GM18861 (cell line): ENCODE measurements around the gene MMP3.
A peak's percentile ranks its signal among the peaks of the same experiment; 100 is the strongest.

ENCODE experiments used
- ATAC-seq: cut with Tn5 transposase; IDR thresholded peaks from one replicate; pipeline ENCODE4 v1.9.1; 2021; ENCODE audit not compliant: unreplicated experiment

The MMP3 gene

DNA sequence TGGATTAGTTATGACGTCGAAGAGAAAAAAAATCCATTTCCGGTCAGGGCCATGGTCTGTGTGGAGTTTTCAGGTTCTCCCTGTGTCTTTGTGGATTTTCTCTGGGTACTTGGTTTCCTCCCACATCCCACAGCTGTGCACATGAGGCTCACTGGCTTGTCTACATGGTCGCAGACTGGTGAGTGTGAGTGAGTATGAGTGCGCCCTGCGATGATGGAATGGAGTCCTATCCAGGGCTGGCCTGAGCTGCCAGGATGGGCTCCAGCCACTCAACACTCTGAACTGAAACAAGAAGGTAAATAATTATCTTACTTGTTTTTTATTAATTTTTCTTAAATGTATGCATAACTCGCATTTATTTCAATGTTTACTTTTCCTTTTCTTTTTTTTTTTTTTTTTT, 10.8 kb downstream of the MMP3 start:
- ATAC-seq, result no peak

DNA sequence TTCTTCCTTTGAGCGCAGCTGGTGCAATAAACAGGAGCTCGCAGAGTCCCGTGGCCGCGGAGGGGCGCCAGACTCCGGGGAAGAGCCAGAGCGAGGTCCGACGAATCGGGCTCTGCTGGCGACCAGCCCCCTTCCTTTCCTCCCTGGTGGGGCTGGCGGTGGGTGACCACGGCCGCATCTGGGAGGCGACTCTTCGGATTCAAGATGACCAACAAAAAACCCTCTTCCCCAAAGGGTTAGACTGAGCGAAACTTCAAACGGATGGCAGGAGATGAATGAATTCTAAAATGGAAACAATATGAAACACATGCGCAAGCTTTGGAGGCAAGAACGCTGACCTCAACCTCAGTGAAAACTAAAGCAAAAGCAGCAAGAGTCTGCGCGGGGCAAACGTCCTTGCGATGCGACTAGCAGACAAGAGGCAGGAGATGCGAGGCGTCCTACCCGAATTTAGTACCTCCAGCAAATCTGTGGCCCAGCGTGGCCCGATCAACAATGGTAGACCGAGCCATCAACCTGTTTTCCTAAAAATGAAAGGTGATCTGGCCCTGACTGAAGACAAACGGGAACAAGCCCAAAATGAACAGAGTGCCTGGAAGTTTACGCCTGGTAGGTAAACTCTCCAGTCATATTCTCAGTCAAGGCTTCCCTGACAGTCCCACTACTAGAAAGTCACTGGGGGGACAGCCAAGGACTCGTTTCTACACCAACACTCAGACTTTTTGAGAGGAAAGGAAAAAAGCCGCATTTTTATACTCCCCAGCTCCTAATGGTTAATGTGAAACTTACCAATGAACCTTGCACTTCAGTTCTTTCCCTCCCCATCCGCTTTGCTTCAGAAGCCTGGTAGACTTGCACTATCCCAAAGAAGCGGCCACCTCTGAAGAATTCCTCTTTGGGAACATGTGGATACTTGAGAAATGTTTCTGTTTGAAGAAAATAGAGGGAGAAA, 11.6 kb downstream of the MMP3 start:
- no peak for ATAC-seq

DNA sequence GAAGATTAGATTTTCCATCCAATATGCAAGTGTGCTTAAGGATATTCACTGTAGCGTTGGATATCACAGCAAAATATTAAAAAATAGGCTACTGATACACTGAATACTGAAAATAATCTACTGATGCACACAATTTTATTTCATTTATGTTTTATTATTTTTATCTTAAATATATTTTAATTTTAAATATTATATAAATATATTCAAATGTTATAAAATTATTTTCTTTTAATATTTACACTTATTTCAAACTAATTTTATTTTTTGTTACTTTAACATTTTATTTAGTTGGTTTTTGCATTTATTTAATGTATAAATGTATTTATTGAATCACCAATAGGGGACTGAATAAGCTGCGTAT, 12.3 kb downstream of the MMP3 start:
- ATAC-seq, result no peak

DNA sequence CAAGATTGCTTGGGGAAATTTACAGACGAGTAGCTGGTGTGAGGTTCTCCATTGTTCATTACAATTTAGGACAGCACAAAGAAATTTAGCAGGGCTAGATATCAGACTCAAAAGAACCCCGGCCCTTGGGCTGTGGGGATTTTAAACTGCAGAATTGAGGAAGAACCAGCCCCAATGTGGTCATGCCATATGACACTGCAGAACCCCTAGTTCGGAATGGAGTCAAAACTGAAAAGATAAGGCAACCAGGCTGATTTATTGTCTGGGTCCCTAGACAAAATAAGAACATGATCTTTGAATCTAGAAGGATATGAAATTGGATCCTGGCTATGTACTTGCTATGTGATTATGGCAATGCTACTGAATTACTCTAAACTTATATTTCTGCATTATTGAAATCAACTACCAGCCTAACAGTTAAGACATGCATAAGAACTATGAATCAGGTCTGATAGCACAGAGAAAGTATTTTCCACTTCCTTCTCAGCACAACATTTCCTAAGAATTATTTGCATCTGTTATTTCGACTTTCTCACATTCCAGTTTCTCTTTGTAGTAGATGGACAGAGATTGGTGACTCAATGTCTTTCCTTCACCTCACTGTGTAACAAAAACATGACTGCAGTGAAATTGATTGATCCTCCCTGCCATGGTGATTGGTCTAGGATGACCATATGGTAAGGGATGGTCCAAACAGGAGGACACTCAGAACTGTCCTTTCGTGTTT, 13.2 kb downstream of the MMP3 start:
- ATAC-seq, result no peak

DNA sequence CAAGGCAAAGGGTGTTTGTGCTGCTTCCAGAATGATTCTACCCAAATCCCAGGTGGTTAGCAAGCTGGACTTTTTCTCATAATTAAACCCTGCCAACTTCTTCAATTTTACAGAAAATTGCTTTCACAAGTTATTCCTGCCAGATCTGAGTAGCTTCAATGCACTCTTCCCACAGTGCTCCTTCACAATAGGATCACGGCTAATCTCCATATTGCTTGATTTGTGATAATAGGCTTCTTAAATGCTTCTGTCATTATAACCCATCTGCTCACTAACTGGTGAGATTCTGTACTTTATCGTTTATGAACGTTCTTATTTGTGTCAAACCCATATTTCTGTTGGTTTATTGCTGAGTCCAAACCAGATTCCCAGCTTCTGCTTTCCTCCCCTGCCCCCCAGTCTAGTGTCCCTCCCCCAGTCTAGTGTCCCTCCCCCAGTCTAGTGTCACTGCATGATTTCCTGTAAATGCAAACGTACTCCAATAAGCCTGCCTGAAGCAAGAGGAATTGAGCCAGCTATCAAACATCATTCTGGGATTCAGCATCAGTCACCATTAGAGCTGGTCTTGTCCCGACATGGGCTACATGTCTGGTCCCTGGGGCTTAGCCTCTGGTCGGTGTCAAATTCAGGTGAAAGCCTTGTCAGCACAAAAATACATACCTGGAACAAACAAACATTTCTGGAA, 14.0 kb downstream of the MMP3 start:
- no peak for ATAC-seq

DNA sequence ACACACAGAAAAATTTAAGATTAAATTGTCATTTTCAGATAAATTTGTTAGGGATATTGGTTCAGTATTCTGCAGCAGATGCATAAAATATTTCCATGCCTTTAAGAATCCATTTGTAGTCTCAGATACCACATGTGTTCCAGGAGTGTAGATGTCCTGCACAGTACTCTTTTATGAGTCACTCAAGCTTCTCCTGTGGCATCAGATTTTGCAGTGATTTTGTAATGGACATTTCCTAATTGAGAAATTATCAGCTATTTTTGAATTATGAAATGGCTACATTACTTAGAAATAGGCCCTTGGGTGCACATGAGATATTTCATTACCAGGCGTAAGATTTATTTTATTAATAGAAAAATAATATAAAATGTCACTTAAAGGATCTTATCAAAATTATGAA, 18.9 kb downstream of the MMP3 start:
- ATAC-seq, result no peak

DNA sequence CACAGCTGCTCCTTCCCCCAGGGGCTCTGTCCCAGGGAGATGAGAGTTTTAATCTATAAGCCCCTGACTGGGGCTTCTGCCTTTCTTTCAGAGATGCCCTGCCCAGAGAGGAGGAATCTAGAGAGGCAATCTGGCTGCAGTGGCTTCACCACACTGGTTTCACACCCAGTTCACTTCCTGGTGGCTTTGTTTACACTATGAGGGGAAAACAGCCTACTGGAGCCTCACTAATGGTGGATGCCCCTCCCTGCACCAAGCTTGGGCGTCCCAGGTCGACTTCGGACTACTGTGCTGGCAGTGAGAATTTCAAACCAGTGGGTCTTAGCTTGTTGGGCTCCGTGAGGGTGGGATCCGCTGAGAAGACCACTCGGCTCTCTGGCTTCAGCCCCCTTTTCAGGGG, 23.9 kb downstream of the MMP3 start:
- no peak for ATAC-seq

DNA sequence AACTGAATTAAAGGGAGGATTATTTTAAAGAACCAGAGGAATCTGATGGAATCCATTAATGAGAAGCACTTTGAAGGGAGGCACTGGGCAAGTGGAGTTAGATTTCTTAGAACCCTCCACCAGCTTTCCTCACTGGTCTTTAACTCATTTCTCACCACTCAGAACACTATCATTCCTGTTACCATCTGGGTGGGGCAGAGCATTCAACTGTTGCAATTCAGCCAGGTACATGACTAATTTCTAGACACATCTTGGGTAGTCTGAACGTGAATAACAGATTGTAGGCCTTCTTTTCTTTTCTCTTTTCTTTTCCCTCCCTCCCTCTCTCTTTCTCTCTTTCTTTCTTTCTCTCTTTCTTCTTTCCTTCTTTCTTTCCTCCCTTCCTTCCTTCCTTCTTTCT, 29.9 kb downstream of the MMP3 start:
- no peak for ATAC-seq

DNA sequence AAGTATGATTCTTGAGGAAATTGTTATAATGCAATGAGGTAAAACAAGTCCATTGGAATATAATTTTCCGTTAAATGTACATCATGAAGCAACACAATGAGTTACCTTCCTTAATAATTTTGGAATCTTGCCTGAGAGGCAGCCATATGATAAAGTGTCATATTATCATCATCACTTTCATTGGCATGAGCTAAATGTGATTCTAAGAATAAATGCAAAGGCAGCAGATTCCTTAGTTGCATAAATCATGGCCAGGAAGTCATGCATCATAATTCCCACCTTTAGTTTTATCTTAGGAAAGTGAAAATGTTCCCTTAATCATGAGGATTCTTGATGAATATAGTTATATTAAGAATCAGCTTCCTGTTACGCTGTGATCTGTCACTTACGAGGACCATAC, 31.2 kb downstream of the MMP3 start:
- no peak for ATAC-seq

DNA sequence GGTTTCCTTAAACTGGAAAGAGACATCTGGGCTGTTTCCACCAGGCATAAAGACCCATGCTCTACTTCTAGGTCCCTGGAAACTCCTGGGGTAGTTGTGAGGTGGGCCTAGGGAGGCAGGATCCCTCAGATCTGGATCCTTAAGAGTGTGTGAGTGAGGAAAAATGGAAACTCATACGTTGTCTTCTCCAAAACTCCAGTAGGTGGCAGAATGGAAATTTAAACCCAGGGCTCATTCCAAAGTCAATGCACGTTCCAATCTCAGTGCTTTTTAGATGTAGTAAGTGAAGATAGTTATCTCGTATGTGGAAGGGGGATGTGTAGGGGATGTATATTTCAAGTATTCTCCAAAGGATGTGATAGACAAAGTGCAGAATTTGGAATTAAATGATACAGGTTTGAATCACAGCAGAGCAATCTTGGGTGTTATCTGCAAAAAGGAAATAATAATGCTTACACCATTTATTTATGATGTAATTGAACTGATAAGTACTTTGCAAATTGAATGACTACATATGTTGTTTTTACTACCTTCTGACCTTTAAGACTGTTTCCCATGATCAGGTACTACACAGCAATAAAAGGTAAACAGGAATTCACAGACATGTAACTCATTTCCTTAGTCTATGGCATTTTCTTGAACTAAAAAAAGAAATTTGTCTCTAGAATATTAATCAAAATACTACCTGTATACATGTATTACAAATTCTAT, 32.3 kb downstream of the MMP3 start:
- ATAC-seq, result no peak

DNA sequence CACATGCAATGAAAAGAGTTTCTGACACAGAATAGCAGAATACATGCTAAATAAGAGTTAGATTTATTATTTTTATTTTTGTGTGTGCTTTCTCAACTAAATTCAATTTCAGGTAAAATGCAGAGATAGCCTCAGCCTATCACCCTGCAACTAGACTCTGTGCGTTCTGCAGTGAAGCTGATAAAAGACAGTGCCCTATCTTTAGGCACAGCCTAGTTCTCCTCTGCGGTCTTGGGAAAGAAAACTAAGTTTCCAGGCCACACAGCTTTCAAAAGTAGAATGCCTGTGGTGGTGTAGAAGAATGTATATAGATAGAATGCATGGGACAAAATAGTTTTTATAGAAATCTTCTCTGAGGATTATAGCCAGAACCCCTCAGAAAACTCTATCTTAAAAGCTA, 33.4 kb downstream of the MMP3 start:
- ATAC-seq, result no peak

DNA sequence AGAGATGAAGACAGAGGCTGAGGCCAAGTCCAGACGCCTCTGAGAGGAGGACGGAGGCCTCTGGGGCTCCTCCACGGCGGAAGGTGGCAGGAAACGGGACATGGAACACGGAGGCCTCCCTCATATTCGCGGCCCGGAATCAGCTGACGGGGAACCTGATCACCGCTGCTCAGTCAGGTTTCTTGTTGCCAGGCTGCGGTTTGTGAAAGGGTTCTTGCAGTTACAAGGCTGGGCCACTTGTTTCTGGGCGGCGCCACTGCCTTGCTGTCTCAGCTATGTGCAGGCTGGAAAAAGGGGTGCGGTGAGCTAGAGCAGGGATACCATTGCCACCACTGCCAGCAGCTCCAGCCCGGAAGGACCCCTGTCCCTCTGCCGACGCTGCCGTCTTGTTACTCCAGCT, 35.5 kb downstream of the MMP3 start:
- no peak for ATAC-seq

DNA sequence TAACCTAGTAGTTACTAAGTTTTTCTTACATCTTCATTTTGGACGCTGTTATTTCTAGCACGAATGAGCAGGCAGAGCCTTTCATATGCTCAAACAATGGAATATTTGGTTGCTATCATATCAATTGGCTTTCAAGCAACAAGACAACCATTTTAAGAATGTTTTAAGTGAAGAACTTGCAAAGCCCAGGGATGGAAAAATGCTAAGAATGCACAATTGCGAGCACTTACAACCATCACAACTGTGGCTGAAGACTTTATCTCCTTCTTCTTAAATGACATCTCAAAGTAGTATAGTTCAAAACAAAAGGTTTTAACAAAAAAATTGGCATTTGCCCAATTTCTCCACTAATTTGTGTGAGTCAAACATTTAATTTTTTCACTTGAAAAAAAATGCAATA, 37.1 kb downstream of the MMP3 start:
- ATAC-seq, result no peak

DNA sequence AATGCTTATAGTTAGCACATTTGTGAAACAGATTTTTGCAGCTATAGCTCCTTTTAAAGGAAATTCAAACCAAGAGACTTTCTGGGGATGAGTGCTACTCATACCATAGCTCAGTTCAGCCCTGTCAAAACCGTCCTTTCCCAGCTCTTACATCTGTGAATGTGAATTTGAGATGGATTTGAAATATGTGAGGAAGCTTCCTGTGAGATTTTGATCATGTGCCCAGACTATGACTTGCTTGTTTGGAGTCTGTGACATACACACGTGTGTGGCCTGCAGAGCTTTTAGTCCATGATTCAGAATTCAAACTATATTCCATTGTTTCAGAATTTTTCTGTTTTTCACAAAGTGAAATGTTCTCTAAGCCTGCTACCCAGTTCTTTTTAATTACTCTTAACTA, 41.1 kb downstream of the MMP3 start:
- no peak for ATAC-seq

DNA sequence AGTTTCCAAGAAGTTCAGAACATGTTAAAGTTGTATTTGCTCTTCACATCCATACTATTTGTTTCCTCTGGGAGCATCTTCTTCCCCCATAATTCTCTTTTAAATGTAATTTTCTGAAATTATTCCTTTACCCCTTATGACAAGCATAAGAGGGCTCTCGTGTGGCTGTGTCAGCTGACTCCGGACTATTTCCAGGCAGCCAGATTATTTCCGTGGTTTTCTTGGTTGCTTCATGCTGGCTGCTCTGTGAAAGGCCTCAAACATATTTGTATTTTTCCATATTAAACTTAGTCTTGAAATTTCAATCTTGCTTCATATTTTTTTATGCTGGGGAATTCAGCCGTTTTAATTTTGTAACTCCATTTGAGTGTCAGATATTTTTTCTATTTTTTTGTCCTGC, 42.6 kb downstream of the MMP3 start:
- ATAC-seq, result no peak

DNA sequence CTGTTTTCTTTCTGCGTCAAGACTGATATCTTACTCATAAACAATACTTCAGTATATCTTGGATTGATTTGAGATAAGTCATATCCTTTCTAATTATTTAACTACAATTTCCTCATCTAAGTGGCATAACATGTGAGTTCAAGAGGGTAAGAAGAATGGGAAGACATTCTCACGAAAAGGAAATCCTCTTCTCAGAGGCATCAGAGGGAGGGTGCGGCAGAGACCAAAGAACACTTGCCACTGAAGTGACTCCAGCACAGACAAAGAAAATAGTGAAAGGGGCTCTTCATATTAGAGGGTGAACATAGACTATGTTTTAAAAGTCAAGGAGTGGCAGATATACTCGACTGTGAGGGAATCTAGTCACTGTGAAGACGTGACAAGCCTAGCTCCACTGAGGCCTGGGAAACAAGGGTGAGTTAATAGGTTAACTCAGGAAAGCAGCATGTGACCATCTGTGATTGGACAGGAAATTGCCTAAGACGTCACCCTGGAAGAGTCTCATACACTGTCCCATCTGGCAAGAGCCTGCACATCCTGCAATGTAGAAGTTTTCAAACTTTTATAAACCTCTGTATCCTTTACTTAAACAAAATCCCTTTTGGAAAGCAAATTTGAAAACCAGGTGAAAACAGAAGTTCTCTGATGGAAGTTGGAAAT, 43.6 kb downstream of the MMP3 start:
- ATAC-seq, result no peak

DNA sequence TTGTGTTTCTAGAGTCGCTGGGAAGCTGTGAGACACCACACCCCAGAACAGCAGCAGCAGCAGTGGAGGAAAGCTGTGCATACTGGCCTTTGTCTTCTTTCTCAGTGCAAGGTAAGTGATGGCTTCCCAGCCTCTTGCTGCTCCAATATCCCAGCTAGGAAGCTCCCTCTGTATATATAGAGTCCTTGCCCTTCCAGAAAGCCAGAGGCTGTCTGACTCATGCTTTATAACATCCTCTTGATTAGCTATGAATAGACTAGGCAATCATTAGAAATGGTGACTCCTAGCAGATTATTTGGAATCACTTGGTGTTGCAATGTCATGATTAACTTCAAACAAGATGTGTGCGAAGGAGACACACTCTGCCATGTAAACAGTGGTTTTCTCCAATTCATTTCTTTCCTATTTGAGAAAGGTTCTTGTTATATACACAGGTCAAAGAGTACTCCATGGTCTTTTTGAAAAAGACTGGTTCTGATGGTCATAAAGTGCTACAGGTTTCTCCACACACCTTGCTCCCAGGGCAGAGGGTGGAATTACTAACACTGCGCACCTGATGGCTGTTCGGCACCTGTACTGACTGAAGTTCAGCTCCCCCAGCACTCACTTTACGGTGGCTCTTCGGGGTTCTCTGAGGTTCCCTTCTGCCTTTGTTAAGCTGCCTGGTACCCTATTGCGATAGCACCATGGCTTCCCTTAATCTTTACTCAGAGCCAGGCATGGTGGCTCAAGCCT, 45.2 kb downstream of the MMP3 start, which contains the start of gene MMP1:
Gene MMP1 (minus strand): TSS at position 149 of the 735 bp plus-strand sequence. CDS start 68 bp downstream, at position 81.
- ATAC-seq, result no peak

DNA sequence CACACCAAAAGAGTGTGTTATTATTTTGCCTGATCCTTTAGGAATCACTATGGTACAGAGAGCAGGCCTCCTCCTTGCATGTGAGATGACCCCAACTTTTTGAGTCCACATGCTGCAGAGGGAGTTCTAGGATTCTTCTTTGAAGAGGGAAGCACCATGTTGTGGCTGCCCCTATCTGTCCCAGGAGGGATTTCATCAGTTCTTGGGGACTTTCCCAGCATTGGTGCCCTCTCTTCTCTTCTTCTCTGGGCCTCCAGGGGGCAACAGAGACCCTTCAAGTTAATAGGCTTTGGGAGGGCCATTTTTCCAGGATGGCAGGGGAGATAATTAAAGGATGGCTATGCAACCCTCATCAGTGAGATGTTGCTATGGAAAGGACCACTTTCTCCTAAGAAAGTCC, 49.0 kb downstream of the MMP3 start:
- ATAC-seq, result peak; percentile 96

DNA sequence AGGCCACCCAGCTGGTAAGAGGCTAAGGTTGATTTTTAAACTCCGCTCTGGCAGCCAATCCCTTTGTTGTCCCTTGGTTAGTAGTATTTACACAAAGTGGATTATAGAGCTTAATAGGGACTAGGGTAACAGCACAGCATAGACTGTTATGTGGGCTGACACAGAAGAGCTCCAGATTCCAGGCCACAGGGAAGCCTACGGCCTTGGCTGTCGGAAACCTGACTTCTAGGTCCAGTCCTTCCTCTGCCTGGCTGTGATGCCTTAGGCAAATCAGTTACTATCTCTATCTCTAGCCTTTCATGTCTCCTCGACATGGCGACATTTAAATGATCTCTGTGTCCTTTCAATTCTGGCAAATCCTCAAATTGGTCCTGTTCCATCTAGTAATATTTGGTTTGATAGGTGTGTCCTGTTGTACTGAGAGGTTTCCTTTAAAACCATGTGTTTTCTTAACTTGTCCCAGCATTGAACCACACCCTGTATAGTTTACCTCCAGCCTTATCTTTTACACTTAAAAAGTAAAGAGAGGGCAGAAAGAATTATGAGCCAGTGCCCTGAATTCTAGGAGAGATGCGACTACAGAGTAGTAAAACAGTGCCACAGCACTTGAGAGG, 49.6 kb downstream of the MMP3 start:
- no peak for ATAC-seq
